GM19328 (cell line): ENCODE measurements around the gene PRKD2.
"Not testable (repeated sequence)": the region's sequence is repeated elsewhere in the genome, so short reads cannot be mapped to it uniquely, and the experiment has no call there.

Experiments
- ATAC-seq: cut with Tn5 transposase; IDR thresholded peaks from one replicate; pipeline ENCODE4 v1.9.1; 2021; ENCODE audit warnings: mild to moderate bottlenecking, moderate library complexity; ENCODE audit not compliant: unreplicated experiment

The PRKD2 gene

DNA sequence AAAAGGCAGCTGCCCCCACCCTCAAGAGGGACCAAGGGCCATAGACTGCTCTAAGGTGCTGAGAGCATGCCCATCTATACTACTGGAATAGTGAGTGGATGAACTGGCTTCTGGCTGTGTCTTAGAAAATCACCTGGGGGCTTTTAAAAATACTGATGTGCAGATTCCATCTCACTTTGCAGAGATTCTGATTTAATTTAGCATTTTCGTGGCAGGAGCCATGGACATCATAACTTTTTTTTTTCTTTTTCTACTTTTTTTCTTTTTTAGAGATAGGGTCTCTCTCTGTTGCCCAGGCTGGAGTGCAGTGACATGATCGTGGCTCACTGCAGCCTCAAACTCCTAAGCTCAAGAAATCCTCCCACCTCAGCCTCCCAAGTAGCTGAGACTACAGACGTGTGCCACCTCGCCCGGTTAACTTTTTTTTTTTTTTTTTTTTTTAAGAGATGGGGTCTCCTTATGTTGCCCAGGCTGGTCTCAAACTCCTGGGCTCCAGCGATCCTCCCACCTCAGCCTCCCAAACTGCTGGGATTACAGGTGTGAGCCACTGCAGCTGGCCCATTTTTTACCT is 4.1 kb downstream of the PRKD2 start:
- ATAC-seq: not testable (repeated sequence)

DNA sequence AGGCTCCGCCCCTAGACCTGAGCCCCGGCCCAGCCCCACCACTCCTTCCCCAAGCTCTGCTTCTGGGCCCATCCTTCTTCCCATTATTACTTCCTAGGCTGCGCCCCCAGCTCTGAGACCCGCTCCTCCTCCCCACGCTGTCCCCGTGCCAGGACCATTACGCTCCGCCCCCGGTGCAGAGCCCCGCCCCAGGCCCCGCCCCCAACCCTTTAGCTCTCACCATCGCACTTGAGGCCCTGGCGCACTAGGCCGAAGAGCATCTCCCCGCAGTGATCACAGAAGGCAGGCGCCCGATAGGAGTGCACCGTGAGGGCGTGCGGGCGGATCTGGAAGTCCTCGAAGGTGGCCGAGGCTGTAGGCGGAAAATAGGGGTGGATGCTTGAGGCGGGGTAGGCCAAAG is 6.2 kb downstream of the PRKD2 start:
- no peak for ATAC-seq

DNA sequence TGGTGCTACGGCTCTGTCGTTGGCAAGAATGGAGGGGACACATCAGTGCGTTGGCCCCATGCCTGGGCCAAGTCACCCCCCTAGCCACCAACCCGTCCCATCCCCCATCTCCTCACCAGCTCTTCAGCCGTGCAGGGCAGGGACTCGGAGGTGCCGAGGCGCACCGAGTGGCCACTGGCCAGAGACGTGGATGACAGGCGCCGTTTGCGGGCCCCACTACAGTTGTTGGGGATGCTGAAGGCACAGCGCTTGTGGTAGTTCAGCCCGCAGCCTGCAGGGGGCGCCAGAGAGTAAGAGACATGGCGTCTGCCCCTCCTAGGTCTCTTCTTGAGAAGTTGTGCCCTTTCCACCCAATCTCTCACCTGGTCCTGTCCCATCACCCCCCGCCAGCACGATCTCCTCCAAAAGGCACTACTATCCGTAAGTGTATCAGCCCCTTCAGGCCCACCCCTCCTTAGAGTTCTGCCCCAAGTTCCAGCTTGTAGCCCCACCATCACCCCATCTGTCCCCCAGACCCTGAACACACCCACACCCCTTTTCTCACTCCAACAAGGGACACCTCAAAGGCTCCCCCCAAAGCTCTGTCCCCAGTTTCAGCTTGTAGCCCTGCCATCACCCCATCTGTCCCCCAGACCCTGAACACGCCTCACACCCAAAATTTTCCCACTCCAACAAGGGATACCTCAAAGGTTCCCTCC is 12.4 kb downstream of the PRKD2 start:
- ATAC-seq: no peak

DNA sequence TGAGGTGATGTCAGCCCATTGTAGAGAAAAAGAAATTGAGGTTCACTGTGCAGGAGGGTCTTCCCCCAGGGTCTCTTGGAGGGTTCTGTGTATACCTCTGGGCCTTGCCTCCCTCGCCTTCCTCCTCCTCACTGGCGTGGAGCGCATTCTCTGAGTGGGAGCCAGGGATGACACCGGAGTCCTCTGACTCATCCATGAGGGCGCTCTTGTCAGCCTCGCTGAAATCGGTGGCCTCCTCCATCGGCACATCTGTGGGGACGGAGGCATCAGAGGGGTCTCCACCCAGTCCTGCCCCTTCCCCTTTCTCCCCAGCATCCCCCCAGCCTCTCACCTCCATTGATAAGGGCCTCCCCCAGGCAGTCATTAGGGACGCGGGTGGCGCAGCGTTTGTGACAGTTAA is 16.2 kb downstream of the PRKD2 start:
- ATAC-seq: no peak

DNA sequence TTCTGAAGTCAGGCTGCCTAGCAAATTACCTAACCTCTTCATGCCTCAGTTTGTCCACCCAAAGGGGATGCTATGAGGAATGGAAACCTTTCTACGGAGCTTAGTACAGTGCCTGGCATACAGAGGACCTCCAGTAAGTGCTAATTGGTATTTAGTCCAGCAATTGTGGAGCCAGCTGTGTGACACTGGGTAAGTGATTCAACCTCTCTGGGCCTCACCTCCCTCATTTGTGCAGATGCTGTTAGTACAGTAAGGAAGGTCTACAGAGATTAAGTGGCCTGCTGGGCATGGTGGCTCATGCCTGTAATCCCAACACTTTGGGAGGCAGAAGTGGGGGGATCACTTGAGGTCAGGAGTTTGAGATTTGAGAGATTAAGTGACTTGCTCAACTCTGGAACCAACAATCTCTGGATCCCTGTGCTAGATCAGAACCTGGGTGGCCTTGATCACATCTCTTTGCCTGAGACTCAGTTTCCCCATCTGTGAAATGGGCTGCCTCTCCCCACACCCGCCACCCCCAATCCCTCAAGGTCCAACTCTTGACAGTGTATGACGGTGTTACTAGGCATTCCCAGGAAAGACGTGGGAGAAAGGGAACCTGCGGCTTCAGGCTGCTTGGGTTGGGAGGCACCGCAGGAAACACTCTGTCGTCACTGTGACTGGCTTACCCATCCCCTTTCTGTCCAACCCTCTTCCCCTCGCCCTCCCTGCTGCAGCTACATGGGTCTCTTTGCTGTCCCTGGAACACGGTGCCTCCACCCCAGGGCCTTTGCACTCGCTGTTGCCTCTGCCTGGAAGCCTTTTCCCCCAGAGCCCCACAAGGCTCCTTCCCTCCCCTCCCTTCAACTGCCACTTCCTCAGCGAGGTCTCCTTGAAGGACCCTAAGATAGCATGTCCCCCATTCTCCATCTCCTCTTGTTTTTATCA is 18.3 kb downstream of the PRKD2 start:
- no peak for ATAC-seq

DNA sequence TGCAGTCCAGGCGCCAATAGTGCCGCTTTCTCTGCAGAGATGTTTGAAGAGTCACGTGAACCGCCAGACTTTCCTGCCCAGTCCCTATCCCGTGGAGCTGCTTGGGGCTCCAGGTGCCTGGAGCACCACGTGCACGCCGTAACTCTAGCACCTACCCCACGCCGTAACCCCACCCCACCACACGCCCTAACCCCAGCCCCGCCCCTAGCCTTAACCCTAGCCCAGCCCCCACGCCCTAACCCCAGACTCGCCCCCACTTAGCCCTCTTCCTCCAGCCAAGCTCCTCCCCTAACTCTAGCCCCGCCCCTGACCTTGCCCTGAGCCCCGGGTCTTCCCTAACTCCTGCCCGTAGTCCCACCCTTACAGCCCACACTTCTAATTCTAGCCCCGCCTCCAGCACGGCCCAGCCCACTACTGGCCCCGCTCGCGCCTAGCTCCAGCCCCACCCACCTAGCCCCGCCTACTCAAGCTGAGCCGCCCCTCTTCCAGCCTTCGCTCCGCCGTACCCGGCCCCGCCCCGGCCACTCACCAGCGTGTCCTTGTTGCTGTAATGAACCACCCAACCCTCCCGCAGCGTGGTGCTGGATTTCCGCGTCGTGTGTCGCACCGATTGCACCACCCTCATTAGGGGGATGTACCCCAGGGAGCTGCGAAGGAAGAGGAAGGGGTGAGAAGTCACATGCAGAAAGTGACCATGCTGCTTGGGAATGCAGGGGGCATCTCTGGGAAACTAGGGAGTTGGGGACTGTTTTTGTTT is 19.5 kb downstream of the PRKD2 start:
- ATAC-seq: no peak

DNA sequence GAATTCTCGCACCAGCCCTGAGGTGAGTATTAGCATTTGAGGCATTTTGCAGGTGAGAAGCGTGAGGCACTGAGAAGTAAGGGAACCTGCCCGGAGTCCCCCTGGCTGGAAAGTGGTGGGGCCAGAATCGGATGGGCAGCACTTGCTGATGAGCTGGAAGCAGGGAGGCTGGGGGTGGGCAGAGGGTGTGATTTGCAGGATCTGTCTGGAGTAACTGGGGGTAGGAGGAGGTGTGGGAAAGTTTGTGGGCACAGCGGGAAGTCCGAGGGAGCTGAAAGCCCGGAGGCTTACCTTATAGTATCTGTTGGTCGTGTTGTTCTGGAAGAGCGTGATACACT is 20.1 kb downstream of the PRKD2 start:
- ATAC-seq: no peak

DNA sequence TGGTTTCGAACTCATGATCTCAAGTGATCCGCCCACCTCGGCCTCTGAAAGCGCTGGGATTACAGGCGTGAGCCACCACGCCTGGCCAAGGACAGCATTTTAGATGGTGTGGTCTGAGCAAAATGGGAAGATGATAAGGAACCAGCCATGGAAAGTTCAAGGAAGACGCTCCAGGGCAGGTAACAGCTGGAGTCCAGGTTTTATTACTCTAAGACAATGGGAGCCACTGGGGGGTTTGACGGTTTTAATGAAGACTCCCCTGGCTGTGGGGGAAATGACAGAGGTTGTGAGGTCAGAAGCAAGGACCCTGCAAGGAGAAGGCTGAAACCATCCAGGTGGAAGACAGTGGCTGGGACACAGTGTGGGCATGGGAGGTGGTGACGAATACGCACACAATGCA is 20.9 kb downstream of the PRKD2 start:
- ATAC-seq: no peak

DNA sequence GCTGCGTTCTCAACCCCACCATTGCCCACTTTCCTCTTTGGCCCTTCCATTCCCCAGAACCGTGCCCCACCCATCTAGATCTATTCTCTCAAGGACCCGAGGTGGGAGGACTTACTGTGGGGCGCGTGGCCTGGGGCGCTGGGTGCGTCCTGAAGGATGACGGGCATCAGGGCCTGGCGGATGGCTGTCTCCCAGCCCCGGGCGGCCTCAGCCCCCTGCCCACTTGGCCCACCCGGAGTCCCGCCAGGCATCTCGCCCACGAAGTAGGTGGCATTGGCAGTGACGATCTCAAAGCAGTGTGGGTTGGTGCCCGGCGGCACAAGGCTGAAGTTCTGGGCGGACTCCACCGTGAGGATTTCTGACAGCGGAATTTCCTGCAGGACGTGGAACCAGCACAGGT is 23.2 kb downstream of the PRKD2 start:
- ATAC-seq: no peak

DNA sequence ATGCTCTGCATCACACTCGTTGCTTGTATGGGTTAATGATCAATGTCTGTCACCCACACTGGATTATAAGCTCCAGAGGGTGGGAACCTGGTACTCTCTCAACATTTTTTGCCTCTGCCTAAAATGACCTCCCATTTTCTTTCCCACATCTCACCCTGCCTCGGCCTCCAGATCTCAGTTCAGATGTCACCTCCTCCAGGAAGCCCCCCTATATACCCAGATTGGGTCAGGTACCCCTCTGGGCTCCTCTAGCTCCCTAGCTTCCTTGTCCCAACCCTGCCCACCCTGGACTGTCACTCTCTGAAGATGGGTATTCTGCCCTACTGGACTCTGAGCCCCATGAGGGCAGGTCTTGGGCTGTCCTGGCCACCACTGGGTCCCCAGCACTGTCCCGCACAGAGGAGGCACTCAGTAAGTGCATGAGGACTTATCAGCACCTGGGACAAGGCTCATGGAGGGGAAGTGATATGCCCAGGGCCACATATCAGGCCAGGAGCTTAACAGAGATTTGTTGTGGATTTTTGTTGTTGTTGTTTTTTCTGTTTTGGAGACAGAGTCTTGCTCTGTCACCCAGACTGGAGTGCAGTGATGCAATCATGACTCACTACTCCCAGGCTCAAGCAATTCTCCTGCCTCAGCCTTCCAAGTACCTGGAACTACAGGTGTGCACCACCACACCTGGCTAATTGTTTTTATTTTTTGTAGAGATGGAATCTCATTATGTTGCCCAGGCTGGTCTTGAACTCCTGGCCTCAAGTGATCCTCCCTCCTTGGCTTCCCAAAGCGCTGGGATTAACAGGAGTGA is 23.8 kb downstream of the PRKD2 start:
- ATAC-seq: no peak

DNA sequence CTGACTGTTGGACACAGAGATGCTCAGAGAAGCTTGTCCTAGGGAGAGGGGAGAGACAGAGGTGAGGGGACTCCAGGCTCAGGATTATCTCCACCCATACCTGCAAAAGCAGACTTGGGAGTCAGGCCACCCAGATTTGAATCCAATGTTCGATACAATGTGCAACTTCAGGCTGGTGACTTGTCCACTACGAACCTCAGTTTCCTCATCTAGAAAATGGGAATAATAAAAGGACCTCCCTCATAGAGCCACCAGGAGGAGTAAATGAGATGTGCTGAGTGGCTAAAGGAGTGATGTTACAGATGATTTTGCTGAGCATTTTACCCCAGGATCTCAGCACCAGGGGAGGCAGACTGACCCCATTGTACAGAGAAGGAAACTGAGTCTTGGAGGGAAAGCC is 25.0 kb downstream of the PRKD2 start:
- no peak for ATAC-seq

DNA sequence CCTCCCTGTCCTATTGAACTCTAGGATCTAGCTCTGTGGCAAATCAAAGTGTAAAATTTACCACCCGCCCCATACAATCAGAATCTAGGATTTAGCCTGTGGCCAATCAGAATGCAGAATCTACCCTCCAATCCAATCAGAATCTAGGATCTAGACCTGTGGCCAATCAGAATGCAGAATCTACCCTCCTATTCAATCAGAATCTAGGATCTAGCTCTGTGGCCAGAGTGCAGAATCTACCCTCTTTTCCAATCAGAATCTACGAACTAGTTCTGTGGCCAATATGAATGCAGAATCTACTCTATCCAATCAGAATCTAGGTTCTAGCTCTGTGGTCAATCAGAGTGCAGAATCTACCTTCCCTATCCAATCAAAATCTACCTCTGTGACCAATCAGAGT is 25.8 kb downstream of the PRKD2 start:
- no peak for ATAC-seq

DNA sequence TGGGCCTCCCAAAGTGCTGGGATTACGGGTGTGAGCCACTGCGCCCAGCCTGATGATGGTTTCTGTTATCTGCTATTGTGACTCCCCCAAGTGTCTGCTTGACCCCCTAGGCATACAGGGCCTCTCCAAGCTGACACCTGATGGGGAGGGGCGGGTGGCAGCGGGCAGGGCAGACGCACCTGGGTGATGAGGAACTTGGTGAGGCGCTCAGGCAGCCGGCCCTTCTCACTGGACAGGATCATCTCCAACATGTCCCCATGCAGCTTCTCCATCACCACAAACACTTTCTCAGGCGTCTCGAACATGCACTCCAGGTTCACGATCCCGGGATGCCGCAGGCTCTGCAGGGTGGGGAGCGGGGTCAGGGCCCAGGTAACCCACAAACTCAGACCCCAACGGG is 27.6 kb downstream of the PRKD2 start:
- no peak for ATAC-seq

DNA sequence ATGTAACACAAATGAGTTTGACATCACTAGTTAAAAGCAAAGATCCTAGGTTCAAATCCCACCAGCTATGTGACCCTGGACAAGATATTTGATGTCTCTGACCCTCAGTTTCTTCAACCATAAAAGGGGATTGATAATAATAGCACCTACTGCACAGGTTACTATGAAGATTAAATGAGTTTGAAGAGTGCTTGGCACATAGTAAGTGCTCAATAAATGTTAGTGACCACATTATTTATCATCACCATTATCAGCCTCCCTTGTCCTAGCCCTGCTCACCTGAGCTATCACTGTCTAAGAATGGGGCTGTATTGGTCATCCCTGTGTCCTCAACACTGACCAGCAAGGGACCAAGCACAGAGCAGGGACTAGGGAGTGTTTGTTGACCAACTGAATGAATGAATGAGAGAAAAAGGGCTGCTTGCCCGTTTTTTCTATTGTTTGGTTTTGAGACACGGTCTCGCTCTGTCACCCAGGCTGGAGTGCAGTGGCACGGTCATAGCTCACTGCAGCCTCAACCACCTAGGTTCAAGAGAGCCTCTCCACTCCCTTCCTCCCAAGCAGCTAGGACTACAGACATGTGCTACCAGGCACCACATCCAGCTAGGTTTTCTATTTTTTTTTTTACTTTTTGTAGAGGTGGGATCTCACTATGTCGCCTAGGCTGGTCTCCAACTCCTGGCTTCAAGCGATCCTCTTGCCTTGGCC is 29.3 kb downstream of the PRKD2 start:
- no peak for ATAC-seq

DNA sequence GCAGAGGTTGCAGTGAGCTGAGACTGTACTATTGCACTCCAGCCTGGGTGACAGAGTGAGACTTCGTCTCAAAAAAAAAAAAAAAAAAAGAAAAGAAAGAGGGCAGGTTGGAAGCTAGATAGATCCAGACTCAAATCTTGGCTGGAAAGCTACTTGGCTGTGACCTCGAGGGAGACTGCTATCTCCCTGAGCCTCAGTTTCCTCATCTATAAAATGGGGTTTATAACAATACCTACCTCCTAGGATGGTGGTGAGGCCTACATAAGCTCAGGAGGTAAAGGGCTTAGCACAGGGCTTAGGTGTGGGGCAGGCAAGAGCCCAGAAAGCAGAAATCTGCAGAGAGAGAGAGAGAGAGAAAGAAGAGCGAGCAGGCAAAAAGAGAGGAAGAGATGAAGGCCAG is 31.7 kb downstream of the PRKD2 start:
- no peak for ATAC-seq

DNA sequence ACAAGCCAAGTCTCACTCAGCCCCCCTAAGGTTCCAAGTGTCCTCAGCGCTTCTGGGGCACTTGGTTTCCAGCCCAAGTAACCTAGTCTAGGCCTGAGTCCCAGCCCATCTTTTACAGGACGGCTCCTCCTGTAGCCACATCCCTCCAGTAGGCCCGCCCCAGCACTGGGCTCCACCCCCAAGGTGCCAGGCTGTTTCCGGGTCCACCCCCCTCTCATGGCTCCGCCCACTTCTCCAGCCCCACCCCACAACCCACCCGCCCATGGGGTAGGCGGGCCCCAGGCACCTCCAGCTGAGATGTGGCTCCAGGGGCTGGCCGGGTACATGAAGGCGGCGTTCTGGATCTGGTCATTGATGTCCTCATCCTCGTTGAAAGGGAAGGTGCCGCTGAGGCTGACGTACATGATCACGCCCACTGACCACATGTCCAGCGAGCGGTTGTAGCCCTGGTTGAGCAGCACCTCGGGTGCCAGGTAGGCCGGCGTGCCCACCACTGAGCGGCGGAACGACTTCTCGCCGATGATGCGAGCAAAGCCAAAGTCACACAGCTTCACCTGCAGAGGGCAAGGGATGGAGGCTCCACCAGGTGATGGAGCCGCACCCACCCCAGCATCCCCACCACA is 38.7 kb downstream of the PRKD2 start:
- ATAC-seq: no peak

DNA sequence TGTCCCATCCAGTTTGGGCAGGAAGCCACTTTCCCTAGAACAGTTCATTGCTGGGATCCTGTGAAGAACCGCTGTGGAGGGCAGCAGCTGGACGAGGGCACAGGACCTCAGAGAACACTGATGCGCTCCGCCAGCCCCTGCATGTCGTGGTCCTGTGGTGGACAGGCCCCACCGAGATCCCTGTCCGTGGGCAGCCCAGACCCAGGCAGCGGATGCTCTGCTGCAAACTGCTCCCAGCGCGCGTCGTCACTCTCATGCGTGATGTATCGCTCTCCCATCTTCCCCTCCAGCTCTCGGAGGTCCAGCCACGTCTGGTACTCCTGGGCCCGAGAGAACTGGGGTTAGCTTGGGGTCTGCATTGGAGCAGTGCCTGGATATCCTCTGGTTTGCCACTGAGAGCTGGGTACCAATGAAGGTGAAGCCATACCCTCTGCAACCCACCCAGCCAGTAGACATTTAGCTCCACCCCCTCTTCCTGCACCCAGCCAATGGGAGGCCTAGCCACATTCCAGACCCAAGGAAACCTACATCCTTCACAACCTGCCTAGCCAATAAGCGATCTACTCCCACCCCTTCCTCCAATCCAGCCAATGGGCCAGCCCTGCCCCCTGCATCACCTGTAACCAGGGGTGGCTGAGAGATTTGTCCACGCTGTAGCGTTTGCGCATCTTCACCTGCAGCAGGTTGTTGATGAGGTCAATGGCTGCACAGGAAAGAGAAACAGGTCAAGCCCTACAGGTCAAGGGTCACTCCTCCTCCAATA is 42.3 kb downstream of the PRKD2 start:
- ATAC-seq: no peak

DNA sequence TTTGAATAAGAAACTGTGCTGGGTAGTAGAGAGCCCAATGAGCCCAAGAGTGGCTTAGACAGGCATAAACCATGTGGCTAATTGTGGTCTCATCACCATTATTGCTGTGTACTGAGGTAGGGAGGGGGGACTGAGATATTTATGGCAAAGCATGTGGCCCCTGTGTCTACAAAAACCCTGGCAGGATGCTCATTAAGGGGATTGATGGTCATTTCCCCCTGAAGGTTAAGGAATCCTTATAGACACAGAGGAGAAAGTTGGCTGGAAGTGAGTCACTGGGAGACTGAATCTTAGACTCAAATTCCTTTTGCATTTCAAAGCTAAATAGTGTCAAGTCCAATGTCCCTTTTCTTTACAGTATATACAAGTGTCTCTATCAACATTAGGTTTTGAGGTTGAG is 46.1 kb downstream of the PRKD2 start:
- ATAC-seq: no peak

DNA sequence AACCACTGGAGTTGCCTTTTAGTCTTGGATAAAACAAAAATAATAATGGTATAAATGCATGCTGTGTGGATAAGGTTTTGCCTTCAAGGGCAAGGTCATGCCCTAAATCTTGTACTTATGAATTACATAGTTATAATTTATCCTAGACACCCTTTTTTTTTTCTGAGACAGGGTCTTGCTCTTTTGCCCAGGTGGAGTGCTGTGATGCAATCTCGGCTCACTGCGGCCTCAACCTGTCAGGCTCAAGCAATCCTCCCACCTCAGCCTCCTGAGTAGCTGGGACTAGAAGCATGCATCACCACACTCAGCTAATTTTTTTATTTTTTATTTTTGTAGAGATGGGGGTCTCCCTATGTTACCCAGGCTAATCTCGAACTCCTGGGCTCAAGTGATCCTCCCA is 48.3 kb downstream of the PRKD2 start:
- no peak for ATAC-seq
